GM12878 (cell line): ENCODE measurements around the gene SBF2. TPM values are rescaled to one million over a fixed set of nuclear protein-coding genes. Genes with fewer than 3 reads are reported as not detected.

ENCODE experiments used
- ATAC-seq: fragments of 200-7000 bp; cut with Tn5 transposase; 3 replicates; pipeline ENCODE4 v1.9.1; 2020; ENCODE audit warnings: mild to moderate bottlenecking, moderate library complexity
- BruUV-seq: library from RNA; stranded (reverse); fragments of 400-500 nt; replicated peaks from 2 replicates; lab custom pipeline; 2021; lab: Mats Ljungman, UMichigan
- CTCF ChIA-PET: fragments of 300-600 bp; sonication (Branson Sonifier 250); formaldehyde crosslinking; extraction: SDS; loops from one replicate; lab custom pipeline; 2021; ENCODE audit warnings: inconsistent platforms; lab: Yijun Ruan, JAX
- POLR2A ChIA-PET: fragments of 350-600 bp; formaldehyde crosslinking; extraction: SDS; loops from one replicate; lab custom pipeline; 2021; ENCODE audit warnings: inconsistent platforms; lab: Charles Lee
- RAD21 ChIA-PET: fragments of 300-600 bp; sonication (Branson Sonifier 250); formaldehyde crosslinking; loops from one replicate; lab custom pipeline; 2023; ENCODE audit warnings: antibody characterized with exemption; ENCODE audit not compliant: unreplicated experiment; lab: Charles Lee
- SMC1A ChIA-PET: fragments of 300-600 bp; sonication (Branson Sonifier 250); formaldehyde crosslinking; loops from one replicate; lab custom pipeline; 2023; ENCODE audit not compliant: unreplicated experiment, uncharacterized antibody; lab: Charles Lee
- DNase-seq: peaks from one replicate; pipeline ENCODE4 v3.0.0-alpha.2; 2011; ENCODE audit warnings: low read depth, low spot score
- FAIRE-seq: peaks from 3 replicates; lab custom pipeline; 2011; peaks lifted over from hg19 to GRCh38; lab: Jason Lieb, UNC
- H2AFZ ChIP-seq: 2 replicates; pipeline ENCODE4 v1.6.0; 2011; ENCODE audit warnings: low read depth, low read length, control low read depth; ENCODE audit not compliant: control insufficient read depth
- H3K27ac ChIP-seq: 2 replicates; pipeline ENCODE4 v1.5.1; 2011; ENCODE audit warnings: control low read depth; ENCODE audit not compliant: control insufficient read depth, insufficient read depth
- H3K27me3 ChIP-seq, 2 experiments: replicated peaks in 1 of 2; 2 replicates each; pipeline versions ENCODE4 v1.6.0 to v1.6.1; 2011; ENCODE audit warnings: low read length in 1 of 2; ENCODE audit not compliant: control insufficient read depth in 2 of 2, insufficient read depth in 2 of 2
- H3K36me3 ChIP-seq, 2 experiments: 2 replicates each; pipeline ENCODE4 v1.5.1; 2011; ENCODE audit warnings: low read length in 1 of 2; ENCODE audit not compliant: control insufficient read depth in 2 of 2, insufficient read depth in 2 of 2
- H3K4me1 ChIP-seq: 2 replicates; pipeline ENCODE4 v1.6.1; 2011; ENCODE audit warnings: mild to moderate bottlenecking, low read length, moderate library complexity, mixed read lengths; ENCODE audit not compliant: control insufficient read depth, insufficient read depth
- H3K4me2 ChIP-seq: 2 replicates; pipeline ENCODE4 v1.6.0; 2011; ENCODE audit warnings: control low read depth; ENCODE audit not compliant: control insufficient read depth, insufficient read depth
- H3K4me3 ChIP-seq: fragments of 200-600 bp; sonication (generic); 2 replicates; pipeline ENCODE4 v1.5.1; 2016
- H3K79me2 ChIP-seq: 2 replicates; pipeline ENCODE4 v1.6.0; 2011; ENCODE audit warnings: low read length; ENCODE audit not compliant: control insufficient read depth, insufficient read depth
- H3K9ac ChIP-seq: 2 replicates; pipeline ENCODE4 v1.8.0; 2011; ENCODE audit warnings: low read length, control low read depth, mixed read lengths; ENCODE audit not compliant: control insufficient read depth, insufficient read depth
- H3K9me3 ChIP-seq: replicated peaks from 3 replicates; pipeline ENCODE4 v1.5.1; 2011; ENCODE audit warnings: mild to moderate bottlenecking, low read length; ENCODE audit not compliant: control insufficient read depth, insufficient read depth
- H4K20me1 ChIP-seq: 2 replicates; pipeline ENCODE4 v1.6.0; 2011; ENCODE audit not compliant: control insufficient read depth, insufficient read depth
- CBX3 ChIP-seq: fragments of 200-600 bp; sonication (generic); IDR thresholded peaks from 2 replicates; pipeline ENCODE4 v1.6.1; 2016; ENCODE audit warnings: low read depth, borderline replicate concordance
- CHD4 ChIP-seq: fragments of 200-600 bp; sonication (generic); IDR thresholded peaks from 2 replicates; pipeline ENCODE4 v1.6.1; 2016; ENCODE audit warnings: mild to moderate bottlenecking
- HCFC1 ChIP-seq: fragments of 150-350 bp; IDR thresholded peaks from 2 replicates; pipeline ENCODE4 v1.6.1; 2014; ENCODE audit warnings: low read length
- MEF2A ChIP-seq: IDR thresholded peaks from 2 replicates; pipeline ENCODE4 v1.6.1; 2011; ENCODE audit warnings: low read depth, mild to moderate bottlenecking, low read length, moderate library complexity; ENCODE audit not compliant: insufficient read depth
- SMARCA5 ChIP-seq: fragments of 450-650 bp; IDR thresholded peaks from 2 replicates; pipeline ENCODE4 v1.6.1; 2017; ENCODE audit warnings: mild to moderate bottlenecking
- TCF12 ChIP-seq: IDR thresholded peaks from 2 replicates; pipeline ENCODE4 v1.6.1; 2011; ENCODE audit warnings: low read depth, mild to moderate bottlenecking, low read length
- ZNF24 ChIP-seq: fragments of 450-650 bp; IDR thresholded peaks from 2 replicates; pipeline ENCODE4 v1.6.1; 2017; ENCODE audit warnings: antibody characterized with exemption, mild to moderate bottlenecking
- WGBS: methylation state at CpG from one replicate; pipeline ENCODE4 v1.1.6; 2016; ENCODE audit warnings: low lambda C conversion rate; ENCODE audit not compliant: insufficient replicate concordance, insufficient coverage; ENCODE audit errors: missing lambda C conversion rate; 5-methylcytosine and 5-hydroxymethylcytosine counted together
- in situ Hi-C: fragments of 300-500 bp; cut with MboI; formaldehyde crosslinking; loops from 9 replicates; pipeline ENCODE4 v1.14.3; 2018; ENCODE audit warnings: mixed read lengths
- intact Hi-C: fragments of 100-400 bp; cut with micrococcal nuclease; formaldehyde crosslinking; loops from one replicate; pipeline ENCODE4 v1.14.2; 2022; ENCODE audit not compliant: unreplicated experiment
- polyA plus RNA-seq, 11 experiments: library from polyadenylated mRNA; depleted of rRNA in 4 of 11; unstranded in 6 of 11; stranded (reverse) in 5 of 11; fragments of >200 nt; fragmentation: Nextera tagmentation in 4 of 11; fragmentation: Illumina TruSeq in 1 of 11; extraction: Ambion mirVana in 4 of 11; extraction: Trizol in 1 of 11; gene quantifications; 1 replicate in 1 of 11; 2 replicates in 10 of 11; pipeline versions ENCODE4 v1.2.1 to v1.2.3, GENCODE V29; 2011 to 2016; ENCODE audit warnings: inconsistent platforms in 2 of 11, missing spikeins in 2 of 11, low read depth in 1 of 11
- total RNA-seq, 4 experiments: library from RNA; depleted of rRNA in 3 of 4; stranded (reverse); fragments of >200 nt in 3 of 4; fragmentation: Illumina TruSeq in 1 of 4; extraction: Trizol in 1 of 4; gene quantifications; 2 replicates each; pipeline versions ENCODE4 v1.2.1 to v1.2.3, GENCODE V29; 2013 to 2021
- TF ChIP-seq, protein P1 (sequence below): fragments of 450-650 bp; IDR thresholded peaks from 2 replicates; pipeline ENCODE4 v1.6.1; 2017; ENCODE audit warnings: mild to moderate bottlenecking, low read depth, inconsistent platforms; ENCODE audit not compliant: poor library complexity, severe bottlenecking
- TF ChIP-seq, protein P2 (sequence below): fragments of 450-650 bp; IDR thresholded peaks from 2 replicates; pipeline ENCODE4 v1.6.1; 2016; ENCODE audit warnings: mild to moderate bottlenecking, moderate library complexity, borderline replicate concordance
- TF ChIP-seq, protein P3 (sequence below): fragments of 450-650 bp; formaldehyde crosslinking; IDR thresholded peaks from 2 replicates; pipeline ENCODE4 v1.4.0; 2022; ENCODE audit warnings: mild to moderate bottlenecking, moderate library complexity

Gene SBF2
- total and polyA plus RNA-seq, 10 of the 15 experiments (the other 5 are each of a cell fraction or from before 2014, with no cell fraction given), result 0.24 to 2.3 (median 1.1) TPM

DNA sequence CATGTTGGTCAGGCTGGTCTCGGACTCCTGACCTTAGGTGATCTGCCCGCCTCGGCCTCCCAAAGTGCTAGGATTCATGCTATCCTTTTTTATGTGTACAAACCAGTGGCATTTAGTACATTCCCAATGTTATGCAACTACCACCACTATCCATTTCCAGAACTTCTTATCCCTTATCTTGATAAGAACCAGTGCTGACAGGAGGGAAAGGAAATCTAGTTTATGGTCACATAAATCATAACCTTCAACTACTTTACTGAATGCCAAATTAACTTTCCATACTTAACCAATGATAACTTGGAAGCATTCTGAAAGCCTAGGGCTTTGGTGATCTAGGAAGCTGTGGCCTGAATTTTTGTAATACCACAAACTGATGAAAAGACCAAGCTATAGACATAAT is 459.7 kb downstream of the SBF2 start (continued):
- TF ChIP-seq ZNF24, result no peak
- TF ChIP-seq, protein P1, sequence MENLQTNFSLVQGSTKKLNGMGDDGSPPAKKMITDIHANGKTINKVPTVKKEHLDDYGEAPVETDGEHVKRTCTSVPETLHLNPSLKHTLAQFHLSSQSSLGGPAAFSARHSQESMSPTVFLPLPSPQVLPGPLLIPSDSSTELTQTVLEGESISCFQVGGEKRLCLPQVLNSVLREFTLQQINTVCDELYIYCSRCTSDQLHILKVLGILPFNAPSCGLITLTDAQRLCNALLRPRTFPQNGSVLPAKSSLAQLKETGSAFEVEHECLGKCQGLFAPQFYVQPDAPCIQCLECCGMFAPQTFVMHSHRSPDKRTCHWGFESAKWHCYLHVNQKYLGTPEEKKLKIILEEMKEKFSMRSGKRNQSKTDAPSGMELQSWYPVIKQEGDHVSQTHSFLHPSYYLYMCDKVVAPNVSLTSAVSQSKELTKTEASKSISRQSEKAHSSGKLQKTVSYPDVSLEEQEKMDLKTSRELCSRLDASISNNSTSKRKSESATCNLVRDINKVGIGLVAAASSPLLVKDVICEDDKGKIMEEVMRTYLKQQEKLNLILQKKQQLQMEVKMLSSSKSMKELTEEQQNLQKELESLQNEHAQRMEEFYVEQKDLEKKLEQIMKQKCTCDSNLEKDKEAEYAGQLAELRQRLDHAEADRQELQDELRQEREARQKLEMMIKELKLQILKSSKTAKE, result no peak
- TF ChIP-seq, protein P2, sequence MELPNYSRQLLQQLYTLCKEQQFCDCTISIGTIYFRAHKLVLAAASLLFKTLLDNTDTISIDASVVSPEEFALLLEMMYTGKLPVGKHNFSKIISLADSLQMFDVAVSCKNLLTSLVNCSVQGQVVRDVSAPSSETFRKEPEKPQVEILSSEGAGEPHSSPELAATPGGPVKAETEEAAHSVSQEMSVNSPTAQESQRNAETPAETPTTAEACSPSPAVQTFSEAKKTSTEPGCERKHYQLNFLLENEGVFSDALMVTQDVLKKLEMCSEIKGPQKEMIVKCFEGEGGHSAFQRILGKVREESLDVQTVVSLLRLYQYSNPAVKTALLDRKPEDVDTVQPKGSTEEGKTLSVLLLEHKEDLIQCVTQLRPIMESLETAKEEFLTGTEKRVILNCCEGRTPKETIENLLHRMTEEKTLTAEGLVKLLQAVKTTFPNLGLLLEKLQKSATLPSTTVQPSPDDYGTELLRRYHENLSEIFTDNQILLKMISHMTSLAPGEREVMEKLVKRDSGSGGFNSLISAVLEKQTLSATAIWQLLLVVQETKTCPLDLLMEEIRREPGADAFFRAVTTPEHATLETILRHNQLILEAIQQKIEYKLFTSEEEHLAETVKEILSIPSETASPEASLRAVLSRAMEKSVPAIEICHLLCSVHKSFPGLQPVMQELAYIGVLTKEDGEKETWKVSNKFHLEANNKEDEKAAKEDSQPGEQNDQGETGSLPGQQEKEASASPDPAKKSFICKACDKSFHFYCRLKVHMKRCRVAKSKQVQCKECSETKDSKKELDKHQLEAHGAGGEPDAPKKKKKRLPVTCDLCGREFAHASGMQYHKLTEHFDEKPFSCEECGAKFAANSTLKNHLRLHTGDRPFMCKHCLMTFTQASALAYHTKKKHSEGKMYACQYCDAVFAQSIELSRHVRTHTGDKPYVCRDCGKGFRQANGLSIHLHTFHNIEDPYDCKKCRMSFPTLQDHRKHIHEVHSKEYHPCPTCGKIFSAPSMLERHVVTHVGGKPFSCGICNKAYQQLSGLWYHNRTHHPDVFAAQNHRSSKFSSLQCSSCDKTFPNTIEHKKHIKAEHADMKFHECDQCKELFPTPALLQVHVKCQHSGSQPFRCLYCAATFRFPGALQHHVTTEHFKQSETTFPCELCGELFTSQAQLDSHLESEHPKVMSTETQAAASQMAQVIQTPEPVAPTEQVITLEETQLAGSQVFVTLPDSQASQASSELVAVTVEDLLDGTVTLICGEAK, result no peak
- TF ChIP-seq TCF12, result no peak
- TF ChIP-seq HCFC1, result no peak
- TF ChIP-seq, all 136 proteins: peak for 0

DNA sequence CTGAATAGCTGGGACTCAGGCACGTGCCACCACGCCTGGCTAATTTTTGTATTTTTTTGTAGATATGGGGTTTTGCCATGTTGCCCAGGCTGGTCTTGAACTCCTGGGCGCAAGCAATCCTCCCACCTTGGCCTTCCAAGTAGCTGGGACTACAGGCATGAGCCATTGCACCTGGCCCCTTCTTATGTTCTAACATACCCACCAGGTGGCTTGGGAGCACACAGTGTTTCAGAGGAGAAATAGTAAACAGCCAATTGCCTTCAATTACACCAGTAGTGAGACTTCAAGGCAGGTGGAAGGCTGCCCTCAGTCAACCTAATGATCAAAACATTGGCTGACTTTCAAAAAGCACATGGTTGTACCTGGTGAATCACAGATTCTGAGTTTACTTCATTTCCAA is 462.9 kb downstream of the SBF2 start:
- CTCF ChIA-PET, result no interaction called here
- 69% methylated on average over 3 of the region's 3 CpGs for WGBS
- Histone ChIP-seq H2AFZ (no peak overlapping the region), H3K27me3 (no peaks in the 10 kb centered on the region), H4K20me1 (no peaks in the 10 kb centered on the region), H3K4me1 (no peaks in the 10 kb centered on the region), H3K9ac (no peak overlapping the region), H3K9me3 (no peaks in the 10 kb centered on the region), H3K4me3 (no peak overlapping the region), H3K36me3 (no peaks in the 10 kb centered on the region), H3K4me2 (no peak overlapping the region), H3K27ac (no peak overlapping the region), H3K79me2 (no peaks in the 10 kb centered on the region)
- no TSS peak for BruUV-seq
- FAIRE-seq (no peak), ATAC-seq (no peak), DNase-seq (no peak)
- no peak for TF ChIP-seq CBX3
- TF ChIP-seq MEF2A, result no peak
- no peak for TF ChIP-seq CHD4
- TF ChIP-seq, protein P3, sequence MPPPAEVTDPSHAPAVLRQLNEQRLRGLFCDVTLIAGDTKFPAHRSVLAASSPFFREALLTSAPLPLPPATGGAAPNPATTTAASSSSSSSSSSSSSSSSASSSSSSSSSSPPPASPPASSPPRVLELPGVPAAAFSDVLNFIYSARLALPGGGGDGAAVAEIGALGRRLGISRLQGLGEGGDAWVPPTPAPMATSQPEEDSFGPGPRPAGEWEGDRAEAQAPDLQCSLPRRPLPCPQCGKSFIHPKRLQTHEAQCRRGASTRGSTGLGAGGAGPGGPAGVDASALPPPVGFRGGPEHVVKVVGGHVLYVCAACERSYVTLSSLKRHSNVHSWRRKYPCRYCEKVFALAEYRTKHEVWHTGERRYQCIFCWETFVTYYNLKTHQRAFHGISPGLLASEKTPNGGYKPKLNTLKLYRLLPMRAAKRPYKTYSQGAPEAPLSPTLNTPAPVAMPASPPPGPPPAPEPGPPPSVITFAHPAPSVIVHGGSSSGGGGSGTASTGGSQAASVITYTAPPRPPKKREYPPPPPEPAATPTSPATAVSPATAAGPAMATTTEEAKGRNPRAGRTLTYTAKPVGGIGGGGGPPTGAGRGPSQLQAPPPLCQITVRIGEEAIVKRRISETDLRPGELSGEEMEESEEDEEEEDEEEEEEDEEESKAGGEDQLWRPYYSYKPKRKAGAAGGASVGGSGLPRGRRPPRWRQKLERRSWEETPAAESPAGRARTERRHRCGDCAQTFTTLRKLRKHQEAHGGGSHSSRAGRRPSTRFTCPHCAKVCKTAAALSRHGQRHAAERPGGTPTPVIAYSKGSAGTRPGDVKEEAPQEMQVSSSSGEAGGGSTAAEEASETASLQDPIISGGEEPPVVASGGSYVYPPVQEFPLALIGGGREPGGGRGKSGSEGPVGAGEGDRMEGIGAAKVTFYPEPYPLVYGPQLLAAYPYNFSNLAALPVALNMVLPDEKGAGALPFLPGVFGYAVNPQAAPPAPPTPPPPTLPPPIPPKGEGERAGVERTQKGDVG (CRISPR knock-in tag), result no peak
- TF ChIP-seq SMARCA5, result no peak
- POLR2A ChIA-PET, result no interaction called here
- in situ Hi-C loops, result no loop called here
- SMC1A ChIA-PET, result interaction anchor here (0.9 kb wide), 1 partner anchor 13 kb away, joined by 3 read pairs; no protein-coding TSS in a partner anchor
- RAD21 ChIA-PET, result interaction anchor here (1.4 kb wide), 1 partner anchor 11 kb away, joined by 4 read pairs; no protein-coding TSS in a partner anchor
- intact Hi-C loops, result no loop called here
